K562 (cell line): Measurements from ENCODE around the gene ECD.

Experiments
- FOS ChIP-seq: IDR thresholded peaks from 3 replicates; pipeline ENCODE4 v1.6.1; 2011; ENCODE audit not compliant: insufficient read length; ENCODE audit errors: extremely low read depth
- HDGF ChIP-seq: fragments of 450-650 bp; IDR thresholded peaks from 2 replicates; pipeline ENCODE4 v1.6.1; 2016
- KLF16 ChIP-seq: IDR thresholded peaks from 2 replicates; pipeline ENCODE4 v1.6.1; 2016; ENCODE audit warnings: antibody characterized with exemption
- MXI1 ChIP-seq: IDR thresholded peaks from 2 replicates; pipeline ENCODE4 v1.6.1; 2011; ENCODE audit warnings: low read depth, mild to moderate bottlenecking, improper control_type of control experiment, low read length
- TF ChIP-seq, protein P1 (sequence below), 3 experiments: IDR thresholded peaks in 2 of 3; conservative IDR thresholded peaks in 1 of 3; 2 replicates each; pipeline ENCODE4 v1.5.1; 2011 to 2012; ENCODE audit warnings: low read length in 3 of 3, mild to moderate bottlenecking in 3 of 3, control low read depth in 2 of 3, improper control_type of control experiment in 1 of 3, inconsistent platforms in 1 of 3, low read depth in 1 of 3, mixed read lengths in 1 of 3, moderate library complexity in 1 of 3; ENCODE audit not compliant: insufficient read depth in 2 of 3
- TF ChIP-seq, protein P2 (sequence below): sonication (generic); formaldehyde crosslinking; IDR thresholded peaks from 2 replicates; pipeline ENCODE4 v1.9.0; 2022; ENCODE audit warnings: mild to moderate bottlenecking, missing genetic modification reagents

DNA sequence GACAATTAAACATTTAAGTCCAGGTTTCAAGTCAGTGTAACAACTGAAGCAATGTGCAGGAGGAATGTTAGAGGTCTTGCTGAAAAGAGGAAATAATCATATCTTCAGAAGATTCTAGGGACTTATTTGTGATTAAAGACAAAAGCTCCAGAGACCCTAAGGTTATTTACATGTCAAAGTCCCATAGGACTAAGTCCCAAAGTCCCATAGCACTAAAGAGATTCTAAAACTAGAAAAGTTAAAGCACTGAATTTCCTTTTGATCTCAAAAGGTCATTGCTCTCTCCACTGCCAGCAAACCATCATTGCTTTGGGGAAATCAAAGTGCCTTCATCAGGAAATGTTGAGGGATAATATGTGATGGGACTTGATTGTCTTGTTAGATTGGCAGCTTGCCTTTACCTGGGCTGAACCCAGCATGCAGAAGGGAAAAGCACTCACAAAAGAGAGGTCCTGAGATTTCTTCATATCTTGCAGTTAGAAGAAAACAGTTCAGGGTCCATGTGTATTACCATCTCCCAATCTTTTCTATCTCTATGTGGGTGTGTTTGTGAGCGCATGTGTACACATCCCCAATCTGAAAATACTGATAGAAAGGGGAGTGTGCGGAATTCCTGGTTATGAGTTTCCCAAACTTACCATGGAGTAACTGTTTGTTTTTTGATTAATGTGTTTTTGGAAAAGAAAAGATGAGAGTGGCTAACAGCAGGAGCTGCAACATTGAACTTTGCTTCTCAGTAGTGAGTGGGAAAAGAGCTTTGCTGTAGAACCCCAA, 35.7 kb downstream of the ECD start:
- TF ChIP-seq, protein P1, sequence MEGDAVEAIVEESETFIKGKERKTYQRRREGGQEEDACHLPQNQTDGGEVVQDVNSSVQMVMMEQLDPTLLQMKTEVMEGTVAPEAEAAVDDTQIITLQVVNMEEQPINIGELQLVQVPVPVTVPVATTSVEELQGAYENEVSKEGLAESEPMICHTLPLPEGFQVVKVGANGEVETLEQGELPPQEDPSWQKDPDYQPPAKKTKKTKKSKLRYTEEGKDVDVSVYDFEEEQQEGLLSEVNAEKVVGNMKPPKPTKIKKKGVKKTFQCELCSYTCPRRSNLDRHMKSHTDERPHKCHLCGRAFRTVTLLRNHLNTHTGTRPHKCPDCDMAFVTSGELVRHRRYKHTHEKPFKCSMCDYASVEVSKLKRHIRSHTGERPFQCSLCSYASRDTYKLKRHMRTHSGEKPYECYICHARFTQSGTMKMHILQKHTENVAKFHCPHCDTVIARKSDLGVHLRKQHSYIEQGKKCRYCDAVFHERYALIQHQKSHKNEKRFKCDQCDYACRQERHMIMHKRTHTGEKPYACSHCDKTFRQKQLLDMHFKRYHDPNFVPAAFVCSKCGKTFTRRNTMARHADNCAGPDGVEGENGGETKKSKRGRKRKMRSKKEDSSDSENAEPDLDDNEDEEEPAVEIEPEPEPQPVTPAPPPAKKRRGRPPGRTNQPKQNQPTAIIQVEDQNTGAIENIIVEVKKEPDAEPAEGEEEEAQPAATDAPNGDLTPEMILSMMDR (IDR thresholded peaks at IDR 0.05 in 2 of 3, conservative IDR thresholded peaks at IDR 0.05 in 1 of 3; ENCODE audit: insufficient read depth in 2 of 3, low read depth in 1 of 3, low read length in 3 of 3): no peak
- TF ChIP-seq, protein P2, sequence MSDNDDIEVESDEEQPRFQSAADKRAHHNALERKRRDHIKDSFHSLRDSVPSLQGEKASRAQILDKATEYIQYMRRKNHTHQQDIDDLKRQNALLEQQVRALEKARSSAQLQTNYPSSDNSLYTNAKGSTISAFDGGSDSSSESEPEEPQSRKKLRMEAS (CRISPR knock-in tag): no peak
- TF ChIP-seq FOS: no peak
- TF ChIP-seq HDGF: no peak
- TF ChIP-seq MXI1: no peak
- TF ChIP-seq KLF16: no peak
